Transverse colon (tissue), 4 donors: Measurements from ENCODE around the gene ADGRL4. TPM values are rescaled to one million over a fixed set of nuclear protein-coding genes. Genes with fewer than 3 reads are reported as not detected.

ENCODE experiments used
- DNase-seq: peaks from one replicate; pipeline ENCODE4 v3.0.0-alpha.2; 2019
- H3K27ac ChIP-seq, 4 donors: fragments of 200-600 bp; sonication (generic); 2 replicates each; pipeline ENCODE4 v1.5.1; 2016 to 2018; ENCODE audit warnings: inconsistent platforms in 4 of 4
- H3K27me3 ChIP-seq: fragments of 200-600 bp; sonication (generic); 2 replicates; pipeline ENCODE4 v1.5.1; 2017; ENCODE audit warnings: inconsistent platforms
- H3K36me3 ChIP-seq, 4 donors: fragments of 200-600 bp; sonication (generic); 2 replicates each; pipeline ENCODE4 v1.5.1; 2017 to 2019; ENCODE audit warnings: inconsistent platforms in 4 of 4
- H3K4me1 ChIP-seq, 4 donors: fragments of 200-600 bp; sonication (generic); 2 replicates each; pipeline ENCODE4 v1.5.1; 2017 to 2020; ENCODE audit warnings: inconsistent platforms in 4 of 4
- H3K4me3 ChIP-seq, 4 donors: fragments of 200-600 bp; sonication (generic); 1 replicate in 1 of 4; 2 replicates in 3 of 4; pipeline versions ENCODE4 v1.5.1 to v1.6.1; 2017 to 2019; ENCODE audit warnings: inconsistent platforms in 4 of 4
- H3K9me3 ChIP-seq, 2 donors: fragments of 200-600 bp; sonication (generic); 2 replicates each; pipeline ENCODE4 v1.5.1; 2017 to 2019; ENCODE audit warnings: inconsistent platforms in 2 of 2
- CTCF ChIP-seq, 5 experiments: fragments of 200-600 bp in 3 of 5; fragments of 450-650 bp in 2 of 5; sonication (generic) in 3 of 5; IDR thresholded peaks; 1 replicate in 2 of 5; 2 replicates in 3 of 5; pipeline ENCODE4 v1.5.1; 2016 to 2017; ENCODE audit warnings: antibody characterized with exemption in 5 of 5, inconsistent platforms in 3 of 5, mild to moderate bottlenecking in 2 of 5, moderate library complexity in 1 of 5
- EP300 ChIP-seq: sonication (generic); formaldehyde crosslinking; IDR thresholded peaks from one replicate; pipeline ENCODE4 v1.6.1; 2017; ENCODE audit warnings: antibody characterized with exemption, low read depth
- POLR2A ChIP-seq: fragments of 450-650 bp; IDR thresholded peaks from one replicate; pipeline ENCODE4 v1.6.1; 2016; ENCODE audit warnings: antibody characterized with exemption, mild to moderate bottlenecking, moderate library complexity
- POLR2AphosphoS5 ChIP-seq, 3 donors: sonication (generic); formaldehyde crosslinking; IDR thresholded peaks; one replicate each; pipeline ENCODE4 v1.6.1; 2016; ENCODE audit warnings: antibody characterized with exemption in 3 of 3
- WGBS, 2 donors: methylation state at CpG; one replicate each; pipeline ENCODE4 v1.1.5; 2018; ENCODE audit warnings: low coverage in 1 of 2; 5-methylcytosine and 5-hydroxymethylcytosine counted together
- in situ Hi-C, 4 donors: fragments of 200-750 bp; cut with MboI; loops; one replicate each; pipeline versions ENCODE4 v1.15.0 to v1.15.1; 2017; ENCODE audit warnings: low sequenced_read_pairs in 3 of 4, low pct_ligation_motif_present in 1 of 4, low pct_unique_long_range_greater_than_20kb in 1 of 4
- intact Hi-C: fragments of 100-400 bp; cut with DNase I; formaldehyde crosslinking; loops from one replicate; pipeline ENCODE4 v1.15.1; 2023; ENCODE audit warnings: low total_unique reads
- total RNA-seq, 4 donors: library from RNA; depleted of rRNA; stranded (reverse); fragments of >200 nt; gene quantifications; one replicate each; pipeline ENCODE4 v1.1.0, GENCODE V29; 2016

Gene ADGRL4
- total RNA-seq, 4 donors from 2014 or later: 0.75 to 7.6 (median 3.5) TPM

GRCh38 chr1:78855258-78855657 is 151.3 kb downstream of the ADGRL4 start:
- H3K4me3 ChIP-seq: no peak overlapping the region
- DNase-seq: no peak
- H3K36me3 ChIP-seq: no peaks in the 10 kb centered on the region
- H3K4me1 ChIP-seq: no peaks in the 10 kb centered on the region
- H3K9me3 ChIP-seq: no peaks in the 10 kb centered on the region
- intact Hi-C loops: no loop called here
- no peaks in the 10 kb centered on the region for H3K27me3 ChIP-seq
- TF ChIP-seq CTCF (IDR thresholded peaks at IDR 0.05) (no peak), EP300 (no peak), POLR2A (no peak), POLR2AphosphoS5 (IDR thresholded peaks at IDR 0.05) (no peak)
- in situ Hi-C loops: no loop called here
- no peak overlapping the region for H3K27ac ChIP-seq

GRCh38 chr1:78854556-78854955 is 152.0 kb downstream of the ADGRL4 start:
- in situ Hi-C loops (no loop called here), intact Hi-C loops (no loop called here)
- H3K27me3 ChIP-seq: no peaks in the 10 kb centered on the region
- no peaks in the 10 kb centered on the region for H3K9me3 ChIP-seq
- no peaks in the 10 kb centered on the region for H3K4me1 ChIP-seq
- 72 to 75% methylated on average over 3 to 5 of the region's 5 CpGs for WGBS, 2 donors
- TF ChIP-seq POLR2AphosphoS5 (IDR thresholded peaks at IDR 0.05): no peak
- TF ChIP-seq POLR2A: no peak
- TF ChIP-seq CTCF (IDR thresholded peaks at IDR 0.05): no peak
- no peak for TF ChIP-seq EP300
- no peaks in the 10 kb centered on the region for H3K36me3 ChIP-seq
- DNase-seq: no peak
- no peak overlapping the region for H3K27ac ChIP-seq
- no peak overlapping the region for H3K4me3 ChIP-seq

- DNase-seq: no peak
- no peaks in the 10 kb centered on the region for H3K36me3 ChIP-seq
- 65 to 86% methylated on average over 4 of the region's 4 CpGs for WGBS, 2 donors
- H3K27ac ChIP-seq: no peak overlapping the region
- H3K9me3 ChIP-seq: no peaks in the 10 kb centered on the region
- H3K27me3 ChIP-seq: no peaks in the 10 kb centered on the region
- intact Hi-C loops: no loop called here
- H3K4me1 ChIP-seq: peaks cover 0 to 15% (median 0%) of the 10 kb centered on the region in 4 donors
- in situ Hi-C loops: loop anchor here in 2 of 4 donors (25.0 kb wide), 1 partner anchor 519 kb away; no protein-coding TSS in a partner anchor
- TF ChIP-seq EP300 (no peak), CTCF (IDR thresholded peaks at IDR 0.05) (no peak), POLR2AphosphoS5 (IDR thresholded peaks at IDR 0.05) (no peak), POLR2A (no peak)
- H3K4me3 ChIP-seq: no peak overlapping the region
Observed at GRCh38 chr1:78843546-78843945, 163.0 kb downstream of the ADGRL4 start.

GRCh38 chr1:78843111-78843510 is 163.4 kb downstream of the ADGRL4 start:
- intact Hi-C loops (no loop called here), in situ Hi-C loops (loop anchor here in 2 of 4 donors (25.0 kb wide), 1 partner anchor 519 kb away; no protein-coding TSS in a partner anchor)
- no peak for DNase-seq
- H3K27me3 ChIP-seq: no peaks in the 10 kb centered on the region
- H3K4me3 ChIP-seq: no peak overlapping the region
- no peaks in the 10 kb centered on the region for H3K36me3 ChIP-seq
- no peak for TF ChIP-seq POLR2A
- TF ChIP-seq EP300: no peak
- TF ChIP-seq CTCF (IDR thresholded peaks at IDR 0.05): no peak
- no peak for TF ChIP-seq POLR2AphosphoS5 (IDR thresholded peaks at IDR 0.05)
- WGBS, 2 donors: 14 to 18% methylated on average over 1 of the region's 1 CpG
- H3K4me1 ChIP-seq: peaks cover 0 to 15% (median 0%) of the 10 kb centered on the region in 4 donors
- no peaks in the 10 kb centered on the region for H3K9me3 ChIP-seq
- no peak overlapping the region for H3K27ac ChIP-seq
